ENCODE data around the gene ORAI2. TPM values are rescaled to one million over a fixed set of nuclear protein-coding genes. Genes with fewer than 3 reads are reported as not detected.

ORAI2 gene
- total and polyA plus RNA-seq, 4 donors = 7.6 to 48.9 (median 27.4) TPM

DNA sequence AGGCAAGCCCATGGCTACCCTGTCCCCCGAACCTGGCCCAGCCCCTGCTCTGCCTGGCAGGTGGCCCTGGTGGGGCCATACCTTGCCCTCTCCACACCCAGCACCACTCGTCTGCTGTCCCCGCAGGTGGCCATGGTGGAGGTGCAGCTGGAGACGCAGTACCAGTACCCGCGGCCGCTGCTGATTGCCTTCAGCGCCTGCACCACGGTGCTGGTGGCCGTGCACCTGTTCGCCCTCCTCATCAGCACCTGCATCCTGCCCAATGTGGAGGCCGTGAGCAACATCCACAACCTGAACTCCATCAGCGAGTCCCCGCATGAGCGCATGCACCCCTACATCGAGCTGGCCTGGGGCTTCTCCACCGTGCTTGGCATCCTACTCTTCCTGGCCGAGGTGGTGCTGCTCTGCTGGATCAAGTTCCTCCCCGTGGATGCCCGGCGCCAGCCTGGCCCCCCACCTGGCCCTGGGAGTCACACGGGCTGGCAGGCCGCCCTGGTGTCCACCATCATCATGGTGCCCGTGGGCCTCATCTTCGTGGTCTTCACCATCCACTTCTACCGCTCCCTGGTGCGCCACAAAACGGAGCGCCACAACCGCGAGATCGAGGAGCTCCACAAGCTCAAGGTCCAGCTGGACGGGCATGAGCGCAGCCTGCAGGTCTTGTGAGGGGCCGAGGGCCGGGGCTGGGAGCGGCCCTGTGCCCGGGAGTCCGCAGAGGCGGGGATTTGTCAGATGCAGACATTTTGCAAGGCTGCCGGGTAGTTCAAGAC lies 13.2 kb downstream of the ORAI2 start:
- Histone ChIP-seq H3K9me3 (ENCODE audit: control insufficient read depth in 4 of 4, insufficient read depth in 3 of 4, low read length in 3 of 4) (no peaks in the 10 kb centered on the region), H3K9ac (ENCODE audit: insufficient read depth in 1 of 2, low read length in 2 of 2) (no peak overlapping the region), H3K27ac (ENCODE audit: low read depth in 1 of 2, low read length in 1 of 2) (no peak overlapping the region), H3K27me3 (ENCODE audit: control insufficient read depth in 3 of 3, insufficient read depth in 3 of 3, low read length in 2 of 3) (no peaks in the 10 kb centered on the region), H3K4me3 (no peak overlapping the region), H3K36me3 (ENCODE audit: control insufficient read depth in 4 of 4, insufficient read depth in 4 of 4, low read length in 4 of 4) (peaks cover 0 to 28% (median 0%) of the 10 kb centered on the region in 4 donors), H3K4me1 (ENCODE audit: control insufficient read depth in 5 of 5, insufficient read depth in 5 of 5, low read length in 5 of 5) (no peaks in the 10 kb centered on the region)
- 94 to 96% methylated on average over 38 to 41 of the region's 41 CpGs for WGBS, 2 donors
- DNase-seq (no peak), ATAC-seq (ENCODE audit: insufficient read depth, low FRiP score) (no peak)
- TF ChIP-seq CTCF (IDR thresholded peaks at IDR 0.05; ENCODE audit: control extremely low read depth, extremely low read depth) = no peak

DNA sequence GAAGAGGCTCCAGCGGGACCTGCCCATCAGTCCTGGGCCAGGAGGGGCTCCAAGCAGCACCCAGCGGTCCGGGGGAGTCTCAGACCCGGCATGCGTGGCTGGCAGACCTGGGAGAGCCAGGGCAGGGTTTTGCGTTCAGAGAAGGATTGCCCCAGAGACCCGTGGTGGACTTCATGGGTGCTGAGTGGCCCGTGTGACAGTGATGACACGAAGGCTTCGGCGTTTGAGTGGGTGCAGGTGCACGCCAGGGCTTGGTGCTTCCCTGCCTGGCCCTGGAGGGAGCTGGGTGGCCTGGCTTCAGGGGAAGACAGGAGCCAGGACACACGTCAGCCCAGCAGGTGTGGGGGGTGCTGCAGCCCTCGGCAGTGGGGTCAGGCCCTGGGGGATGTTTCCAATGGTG lies 13.9 kb downstream of the ORAI2 start:
- no peak overlapping the region for H3K9ac ChIP-seq (ENCODE audit: insufficient read depth in 1 of 2, low read length in 2 of 2)
- H3K27me3 ChIP-seq (ENCODE audit: control insufficient read depth in 3 of 3, insufficient read depth in 3 of 3, low read length in 2 of 3) = no peaks in the 10 kb centered on the region
- no peaks in the 10 kb centered on the region for H3K4me1 ChIP-seq (ENCODE audit: control insufficient read depth in 5 of 5, insufficient read depth in 5 of 5, low read length in 5 of 5)
- TF ChIP-seq CTCF (IDR thresholded peaks at IDR 0.05; ENCODE audit: control extremely low read depth, extremely low read depth) = no peak
- H3K27ac ChIP-seq (ENCODE audit: low read depth in 1 of 2, low read length in 1 of 2) = no peak overlapping the region
- ATAC-seq (ENCODE audit: insufficient read depth, low FRiP score) (no peak), DNase-seq (no peak)
- 92 to 94% methylated on average over 14 of the region's 14 CpGs for WGBS, 2 donors
- peaks cover 0 to 22% (median 0%) of the 10 kb centered on the region in 4 donors for H3K36me3 ChIP-seq (ENCODE audit: control insufficient read depth in 4 of 4, insufficient read depth in 4 of 4, low read length in 4 of 4)
- no peaks in the 10 kb centered on the region for H3K9me3 ChIP-seq (ENCODE audit: control insufficient read depth in 4 of 4, insufficient read depth in 3 of 4, low read length in 3 of 4)
- H3K4me3 ChIP-seq = no peak overlapping the region

GRCh38 chr7:102449136-102449535 lies 15.8 kb downstream of the ORAI2 start:
- no peaks in the 10 kb centered on the region for H3K4me1 ChIP-seq (ENCODE audit: control insufficient read depth in 5 of 5, insufficient read depth in 5 of 5, low read length in 5 of 5)
- TF ChIP-seq CTCF (IDR thresholded peaks at IDR 0.05; ENCODE audit: control extremely low read depth, extremely low read depth) = no peak
- H3K4me3 ChIP-seq = no peak overlapping the region
- 97 to 98% methylated on average over 15 of the region's 15 CpGs for WGBS, 2 donors
- ATAC-seq (ENCODE audit: insufficient read depth, low FRiP score) = no peak
- no peak for DNase-seq
- H3K27ac ChIP-seq (ENCODE audit: low read depth in 1 of 2, low read length in 1 of 2) = no peak overlapping the region
- no peaks in the 10 kb centered on the region for H3K27me3 ChIP-seq (ENCODE audit: control insufficient read depth in 3 of 3, insufficient read depth in 3 of 3, low read length in 2 of 3)
- H3K9me3 ChIP-seq (ENCODE audit: control insufficient read depth in 4 of 4, insufficient read depth in 3 of 4, low read length in 3 of 4) = no peaks in the 10 kb centered on the region
- peaks cover 0 to 22% (median 0%) of the 10 kb centered on the region in 4 donors for H3K36me3 ChIP-seq (ENCODE audit: control insufficient read depth in 4 of 4, insufficient read depth in 4 of 4, low read length in 4 of 4)
- no peak overlapping the region for H3K9ac ChIP-seq (ENCODE audit: insufficient read depth in 1 of 2, low read length in 2 of 2)

Measured in lung (tissue), 12 donors.